CD4-positive, alpha-beta T cell treated with Interleukin-10 for 1 hour (primary cell): Measurements from ENCODE around the gene SLC43A2.
"Not testable (repeated sequence)": the region's sequence is repeated elsewhere in the genome, so short reads cannot be mapped to it uniquely, and the experiment has no call there.

Source experiments
- DNase-seq: peaks from one replicate; pipeline ENCODE4 v3.0.0-alpha.2; 2020

Gene SLC43A2

DNA sequence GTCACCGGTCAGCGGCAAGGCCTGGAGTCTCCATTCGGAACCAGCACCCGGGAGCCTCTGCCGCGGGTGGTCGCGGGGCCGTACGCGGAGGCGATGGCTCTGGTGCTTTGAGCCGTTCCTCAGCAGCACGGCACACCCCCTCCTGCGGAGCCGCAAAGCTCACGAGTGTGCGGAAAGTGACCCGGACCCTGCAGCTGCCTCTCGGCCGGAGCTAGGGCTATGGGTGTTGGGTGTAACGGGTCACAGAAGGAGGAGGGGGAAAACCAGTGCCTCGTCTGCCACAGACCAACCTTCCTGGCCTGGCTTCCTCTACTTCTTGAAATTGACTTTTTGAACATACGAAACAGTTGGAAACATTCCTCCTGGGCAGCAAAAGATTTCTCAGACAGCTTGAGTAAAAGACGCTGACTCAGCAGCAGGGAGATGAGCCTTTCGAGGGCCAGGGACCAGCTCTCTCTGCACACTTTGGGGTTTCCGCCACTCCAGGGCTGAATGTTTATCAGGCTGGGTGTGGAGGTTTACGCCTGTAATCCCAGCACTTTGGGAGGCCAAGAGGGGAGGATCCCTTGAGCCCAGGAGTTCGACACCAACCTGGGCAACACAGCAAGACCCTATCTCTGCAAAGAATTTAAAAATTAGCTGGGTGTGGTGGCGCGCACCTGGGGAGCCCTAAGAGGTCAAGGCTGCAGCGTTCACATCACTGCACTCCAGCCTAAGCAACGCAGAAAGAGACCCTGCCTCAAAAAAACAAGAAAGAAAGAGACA is 39.6 kb downstream of the SLC43A2 start:
- DNase-seq = no peak

DNA sequence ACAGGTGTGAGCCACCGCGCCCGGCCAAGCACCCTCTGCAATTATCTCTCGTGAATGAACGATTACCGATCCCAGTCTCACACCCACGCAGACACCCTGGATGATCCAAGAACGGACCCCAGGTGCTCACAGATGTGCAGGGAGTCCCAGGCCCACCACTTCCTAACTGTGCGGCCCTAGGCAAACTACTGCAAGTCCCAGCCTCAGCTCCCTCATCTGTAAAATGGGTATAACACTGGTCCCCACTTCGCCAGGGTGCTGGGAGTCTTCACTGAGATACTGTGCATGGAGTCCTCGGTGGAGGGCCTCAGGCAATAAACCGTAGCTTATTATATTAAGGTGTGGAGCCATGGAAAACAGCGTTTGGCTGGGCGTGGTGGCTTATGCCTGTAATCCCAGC is 44.5 kb downstream of the SLC43A2 start:
- DNase-seq = no peak

DNA sequence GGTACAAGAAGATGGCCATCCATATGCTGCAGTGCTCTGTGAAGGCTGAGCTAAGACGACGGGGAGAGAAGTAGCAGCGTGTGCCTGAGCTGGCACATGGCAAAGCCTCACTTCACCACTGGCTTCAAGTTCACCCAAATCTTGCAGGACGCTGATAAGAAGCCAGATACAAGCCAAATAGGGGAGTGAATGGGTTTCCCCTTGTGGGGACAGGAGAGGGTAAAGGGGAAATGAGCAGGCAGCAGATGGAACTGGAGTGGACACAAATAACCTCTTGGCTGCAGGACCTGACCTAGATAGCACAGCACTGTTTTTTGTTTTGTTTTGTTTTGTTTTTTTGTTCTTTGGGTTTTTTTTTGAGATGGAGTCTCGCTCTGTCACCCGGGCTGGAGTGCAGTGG is 45.1 kb downstream of the SLC43A2 start:
- DNase-seq = no peak

DNA sequence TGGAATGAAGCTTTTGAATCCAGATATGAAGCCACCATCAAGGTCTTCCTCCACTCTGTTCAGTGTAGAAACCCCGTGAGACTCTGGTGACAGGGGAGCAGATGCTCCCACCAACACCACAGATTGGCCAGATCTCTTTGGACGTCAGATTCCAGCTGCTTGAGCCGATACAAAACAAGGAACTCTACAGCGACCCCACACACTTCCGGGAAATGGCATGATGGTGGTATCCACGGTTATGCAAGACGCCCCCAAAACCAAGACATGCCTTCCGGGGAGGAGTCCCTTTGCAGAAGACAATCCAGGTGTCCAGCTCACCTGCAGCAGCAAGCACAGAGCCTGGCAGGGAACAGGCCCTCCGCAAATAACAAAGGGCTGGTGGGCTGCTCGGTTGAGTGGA is 46.3 kb downstream of the SLC43A2 start:
- no peak for DNase-seq

DNA sequence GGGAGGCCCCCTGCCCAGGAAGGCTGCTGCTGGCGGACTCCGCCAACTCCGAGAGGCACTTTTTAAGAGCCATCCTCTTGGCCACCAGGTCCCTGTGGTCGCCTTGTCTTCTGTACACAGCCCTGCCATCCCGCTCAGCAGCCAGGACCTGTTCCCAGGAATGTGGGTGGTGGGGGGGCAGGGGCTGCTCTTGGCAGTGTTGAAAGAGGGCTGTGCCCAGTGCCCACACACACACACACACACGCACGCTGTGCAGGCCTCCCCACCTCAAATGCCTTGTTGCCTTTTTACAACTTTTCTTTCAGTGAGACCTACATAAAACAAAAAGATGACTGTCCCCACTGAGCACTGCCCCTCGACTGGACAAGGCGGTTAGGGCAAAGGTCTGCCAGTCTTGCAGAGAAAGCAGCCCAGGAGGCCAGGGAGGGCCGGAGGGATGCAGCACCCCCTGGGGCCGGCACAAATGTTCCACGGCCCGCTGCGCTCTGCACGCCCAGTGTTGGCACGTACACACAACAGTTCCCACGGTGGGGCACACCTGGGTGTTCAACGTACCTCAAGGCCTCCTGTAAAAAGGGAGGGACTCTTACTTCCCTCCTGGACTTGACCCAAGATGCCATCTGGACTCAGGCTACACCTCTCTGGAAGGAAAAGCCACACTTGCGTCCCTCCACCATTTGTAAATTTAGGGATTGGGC is 47.5 kb downstream of the SLC43A2 start:
- no peak for DNase-seq

DNA sequence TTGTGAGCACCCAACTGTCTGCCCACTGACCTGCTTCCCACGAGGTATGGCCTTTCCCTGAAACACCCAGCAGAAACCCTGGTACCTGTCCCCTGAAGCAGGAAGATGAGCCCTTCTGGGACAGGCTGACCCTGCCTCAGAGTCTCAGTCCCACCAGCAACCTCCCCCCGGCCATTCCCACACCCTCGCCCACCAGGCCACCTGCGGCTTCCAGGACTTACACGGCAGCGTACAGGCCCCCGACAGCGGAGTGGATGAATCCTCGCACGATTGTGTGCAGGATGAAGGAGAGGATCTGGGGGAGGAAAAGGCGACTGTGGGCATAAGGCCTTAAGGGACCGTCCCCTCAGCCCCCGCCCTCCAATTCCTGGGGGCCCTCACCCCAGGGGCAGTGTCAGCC is 50.6 kb downstream of the SLC43A2 start:
- no peak for DNase-seq

DNA sequence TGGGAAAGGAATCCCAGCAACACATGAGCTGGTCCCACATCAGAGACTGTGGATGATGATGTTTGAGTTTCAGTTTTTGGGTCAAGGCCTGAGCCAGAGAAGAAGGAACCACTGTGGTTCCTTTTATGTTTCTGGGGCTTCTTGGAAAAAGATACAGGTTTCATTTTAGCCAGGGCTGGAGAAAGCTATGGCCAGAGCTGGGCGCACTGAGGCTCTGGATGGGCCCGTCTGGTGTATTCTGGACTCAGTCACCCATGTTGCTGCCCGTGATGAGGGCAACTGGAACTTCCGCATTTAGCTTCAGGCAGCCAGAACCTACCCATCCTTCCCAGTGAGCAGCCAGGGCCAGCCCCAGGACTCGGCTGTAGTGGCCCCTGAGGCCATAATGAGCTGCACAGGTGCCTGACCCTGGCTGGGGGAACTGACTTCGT is 51.0 kb downstream of the SLC43A2 start:
- no peak for DNase-seq

DNA sequence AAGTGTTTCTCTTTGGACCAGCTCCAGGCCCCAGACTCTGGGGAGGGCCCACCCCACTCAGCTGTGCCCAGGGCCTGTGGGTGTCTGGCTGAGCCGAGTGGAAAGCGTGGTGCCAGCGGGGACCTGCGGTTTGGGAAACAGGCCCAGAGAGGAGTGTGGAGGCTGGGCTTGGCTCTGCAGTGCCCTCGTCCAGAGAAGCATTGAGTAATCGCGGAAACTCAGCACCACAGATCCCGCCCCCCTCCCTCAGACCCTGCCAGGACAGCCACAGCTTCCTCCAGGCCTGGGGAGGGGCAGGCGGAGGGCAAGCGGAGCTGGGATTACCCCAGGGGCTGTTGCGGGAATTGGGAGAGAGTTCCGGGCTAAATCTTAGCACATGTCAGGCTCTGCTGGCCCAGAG is 51.5 kb downstream of the SLC43A2 start:
- DNase-seq = peak; percentile 17

DNA sequence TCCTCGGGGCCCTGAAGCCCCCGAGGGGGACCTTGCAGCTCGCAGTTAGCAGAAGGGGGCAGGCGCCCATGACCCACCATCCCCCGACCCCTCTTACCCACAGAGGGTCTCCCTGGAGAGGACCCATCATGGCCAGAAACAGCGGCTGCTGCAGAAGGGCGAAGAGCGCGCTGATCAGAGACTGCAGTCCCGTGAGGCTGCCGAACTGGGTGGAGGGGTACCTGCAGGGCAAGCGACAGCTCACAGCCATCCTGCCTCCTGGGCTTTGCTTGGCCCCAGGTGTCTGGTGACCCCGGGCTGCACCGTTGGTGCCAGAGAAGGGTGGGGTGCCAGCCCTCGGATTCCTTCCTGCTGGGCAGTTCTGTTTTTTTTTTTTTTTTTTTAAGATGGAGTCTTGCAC is 52.1 kb downstream of the SLC43A2 start:
- DNase-seq = no peak

DNA sequence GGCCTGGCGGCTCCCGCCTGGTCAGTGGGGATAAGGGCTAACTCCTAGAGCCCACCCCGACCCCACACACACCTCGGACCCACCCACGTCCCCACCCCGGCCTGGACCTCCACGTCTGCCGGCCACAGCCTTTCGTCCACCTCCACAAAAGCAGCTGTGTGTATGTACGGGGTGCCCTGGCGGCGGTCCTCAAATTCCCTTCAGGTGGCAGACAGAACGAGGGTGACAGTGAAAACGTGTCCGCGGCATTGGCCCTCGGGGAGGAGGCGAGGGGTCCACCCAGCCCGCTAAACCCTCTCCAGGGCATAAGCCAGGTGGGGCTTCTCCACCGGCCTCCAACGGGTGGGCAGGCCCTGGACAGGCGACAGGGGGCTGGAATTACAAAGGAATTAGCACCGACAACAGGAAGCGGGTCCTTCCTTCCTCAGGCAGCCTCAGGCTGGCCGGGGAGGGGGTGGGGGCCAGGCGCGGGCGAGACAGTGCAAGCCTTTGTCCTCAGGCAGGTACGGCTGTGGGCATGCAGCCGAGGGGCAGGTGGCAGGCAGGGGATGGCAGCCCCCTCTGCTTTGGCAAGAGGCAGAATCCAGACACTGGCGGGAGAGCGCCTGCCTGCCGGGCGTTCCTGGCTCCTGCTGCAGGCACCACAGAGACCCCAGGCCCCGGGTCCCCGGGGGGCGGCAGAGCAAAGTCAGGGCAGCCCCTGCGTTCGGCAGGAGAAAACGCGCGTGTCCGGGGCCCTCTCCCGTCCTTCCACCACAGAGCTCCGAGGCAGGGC is 53.8 kb downstream of the SLC43A2 start:
- no peak for DNase-seq

DNA sequence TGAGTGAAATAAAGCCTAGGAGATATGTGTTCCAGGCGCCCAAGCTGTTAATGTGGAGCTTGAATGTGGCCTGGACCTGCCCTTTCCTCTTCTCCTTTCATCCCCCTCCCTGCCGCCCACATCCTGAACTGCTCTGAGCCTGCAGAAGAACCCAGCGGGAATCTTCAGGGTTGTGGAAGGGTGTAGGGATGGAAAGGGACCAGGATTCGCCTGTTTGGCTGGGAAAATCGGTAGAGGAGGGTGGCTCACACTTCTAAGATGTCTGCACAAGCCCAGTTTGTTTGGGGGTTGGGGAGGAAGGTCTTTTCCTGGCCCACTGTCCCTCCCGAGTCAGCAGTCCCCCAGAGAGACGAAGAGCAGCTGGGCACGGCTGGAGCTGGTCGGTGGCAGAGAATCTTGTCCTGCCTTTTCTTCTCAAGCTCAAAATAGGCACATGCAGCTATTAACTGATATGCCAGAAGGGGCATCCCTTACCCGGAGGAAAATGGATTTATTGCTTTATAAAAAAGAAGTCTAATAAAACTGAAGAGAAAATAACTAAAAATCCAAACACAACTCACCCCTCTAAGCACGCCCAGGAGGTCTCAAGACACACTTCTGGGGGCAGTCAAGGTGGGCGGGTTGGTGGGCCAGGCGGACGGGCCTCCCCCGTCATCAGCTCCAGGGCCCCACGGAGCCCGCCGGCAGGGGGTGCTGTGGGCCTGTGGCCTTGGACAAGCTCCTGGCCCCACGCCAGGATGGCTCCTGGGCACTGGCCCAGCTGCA is 54.5 kb downstream of the SLC43A2 start:
- peak; percentile 54 for DNase-seq

DNA sequence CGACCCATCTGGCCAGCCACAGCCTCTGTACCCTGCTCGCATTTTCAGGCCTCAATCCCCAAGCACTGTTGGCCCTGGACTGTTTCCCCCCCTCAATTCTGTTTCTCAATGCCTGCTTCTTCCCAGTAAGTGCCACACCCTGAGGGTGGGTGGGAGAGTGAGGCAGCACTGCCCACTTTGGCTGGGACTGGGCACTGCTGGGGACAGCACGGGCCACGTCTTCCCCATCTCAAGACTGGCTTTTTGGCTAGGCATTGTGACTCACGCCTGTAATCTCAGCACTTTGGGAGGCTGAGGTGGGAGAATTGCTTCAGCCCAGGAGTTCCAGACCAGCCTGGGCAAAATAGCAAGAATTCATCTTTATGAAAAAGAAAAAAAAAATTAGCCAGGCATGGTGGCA is 56.0 kb downstream of the SLC43A2 start:
- not testable (repeated sequence) for DNase-seq

DNA sequence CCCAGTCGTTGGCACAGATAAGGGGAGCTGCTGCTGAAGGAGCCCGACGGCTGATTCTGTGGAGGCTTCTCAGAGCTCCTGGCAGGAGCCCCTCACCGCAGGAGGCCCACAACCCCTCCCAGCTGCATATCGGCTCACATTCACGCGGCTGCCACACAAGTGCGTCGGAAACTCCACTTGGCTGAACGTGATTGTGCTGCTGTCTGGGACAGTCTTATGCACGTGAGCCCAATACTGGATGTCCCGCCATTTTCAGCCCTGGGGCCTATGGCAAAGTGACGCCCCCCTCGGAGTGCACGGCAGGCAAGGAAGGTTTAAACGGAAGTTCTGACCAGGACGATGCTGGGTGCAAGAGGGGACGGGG is 57.3 kb downstream of the SLC43A2 start:
- DNase-seq = no peak

DNA sequence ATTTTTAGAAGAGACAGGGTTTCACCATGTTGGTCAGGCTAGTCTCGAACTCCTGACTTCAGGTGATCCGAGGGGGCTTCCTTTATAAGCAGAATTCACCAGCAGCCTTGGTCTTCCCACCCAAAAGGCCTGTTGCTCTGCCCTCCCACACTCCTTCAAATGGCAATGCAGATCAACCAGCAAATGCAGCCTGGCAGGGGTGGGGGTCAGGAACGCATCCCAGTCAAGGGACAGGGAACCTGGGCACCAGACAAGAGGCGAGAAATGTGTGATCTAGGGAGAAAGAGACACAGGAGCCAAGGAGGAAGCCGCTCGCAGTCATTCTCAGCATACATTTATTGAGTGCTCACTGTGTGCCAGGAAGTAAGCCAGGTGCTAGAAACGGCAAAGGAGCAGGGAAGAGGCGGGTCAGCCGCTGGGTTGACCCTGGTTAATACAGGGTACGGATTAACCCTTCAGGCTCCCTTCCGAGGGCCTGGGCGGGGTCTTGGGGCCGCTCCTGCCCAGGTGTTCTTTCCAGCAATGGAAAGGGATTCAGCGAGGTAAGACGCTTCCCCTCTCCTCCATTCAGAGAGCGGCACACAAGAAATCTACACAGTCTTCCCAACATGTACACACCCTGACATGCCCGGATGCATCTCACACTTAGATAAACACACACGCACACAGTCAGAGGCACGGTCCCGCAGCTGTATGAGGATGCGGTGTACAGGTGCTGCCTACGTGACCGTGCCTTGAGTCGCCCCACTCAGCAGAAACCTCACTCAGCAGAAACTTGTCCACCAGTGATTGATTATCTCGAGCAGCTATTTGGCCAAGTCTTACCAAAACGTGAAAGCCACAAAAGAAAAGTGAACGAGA is 59.5 kb downstream of the SLC43A2 start:
- DNase-seq = no peak

DNA sequence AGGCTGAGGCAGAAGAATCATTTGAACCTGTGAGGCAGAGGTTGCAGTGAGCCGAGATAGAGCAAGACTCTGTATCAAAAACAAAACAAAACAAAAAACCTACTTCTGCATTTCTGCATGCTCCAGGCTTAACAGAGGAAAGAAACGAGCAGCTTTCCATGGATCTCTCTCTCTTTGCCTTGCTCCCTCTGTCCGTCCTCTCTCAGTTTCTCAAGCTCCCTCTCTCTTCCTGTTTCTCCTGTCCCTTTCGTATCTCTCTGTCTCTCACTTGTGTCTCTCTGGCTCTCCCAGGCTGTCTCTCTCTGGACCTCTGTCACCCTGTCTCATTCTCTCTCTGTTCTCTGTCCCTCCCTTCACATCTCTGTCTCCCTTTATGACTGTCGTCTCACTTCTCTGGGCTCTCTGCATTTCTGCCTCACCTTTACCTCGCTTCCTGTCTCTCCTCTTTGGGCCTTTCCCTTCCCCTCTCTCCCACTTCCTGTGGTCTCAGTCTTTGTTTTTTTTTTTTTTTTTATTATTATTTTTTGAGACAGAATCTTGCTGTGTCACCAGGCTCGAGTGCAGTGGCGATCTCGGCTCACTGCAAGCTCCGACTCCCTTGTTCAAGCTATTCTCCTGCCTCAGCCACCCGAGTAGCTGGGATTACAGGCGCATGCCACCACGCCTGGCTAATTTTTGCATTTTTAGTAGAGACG is 62.0 kb downstream of the SLC43A2 start:
- peak; percentile 67 for DNase-seq

DNA sequence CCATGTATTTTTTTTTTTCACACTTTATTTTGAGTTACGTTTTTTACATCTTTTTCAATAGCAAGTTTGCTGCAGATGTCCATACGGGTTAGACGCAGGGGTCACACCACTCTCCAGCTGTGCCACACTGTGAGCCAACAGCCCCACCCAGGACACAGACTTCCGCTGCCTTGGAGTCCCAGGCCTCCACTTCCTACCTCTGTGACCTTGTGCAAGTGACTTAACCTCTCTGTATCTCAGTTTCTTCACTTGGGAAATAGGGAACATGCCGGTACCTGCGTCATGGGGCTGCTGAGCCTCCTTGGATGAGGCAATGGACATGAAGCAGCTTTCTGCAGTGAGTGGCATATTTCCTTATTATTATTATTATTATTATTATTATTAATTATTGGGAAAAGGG is 62.8 kb downstream of the SLC43A2 start:
- DNase-seq = no peak

DNA sequence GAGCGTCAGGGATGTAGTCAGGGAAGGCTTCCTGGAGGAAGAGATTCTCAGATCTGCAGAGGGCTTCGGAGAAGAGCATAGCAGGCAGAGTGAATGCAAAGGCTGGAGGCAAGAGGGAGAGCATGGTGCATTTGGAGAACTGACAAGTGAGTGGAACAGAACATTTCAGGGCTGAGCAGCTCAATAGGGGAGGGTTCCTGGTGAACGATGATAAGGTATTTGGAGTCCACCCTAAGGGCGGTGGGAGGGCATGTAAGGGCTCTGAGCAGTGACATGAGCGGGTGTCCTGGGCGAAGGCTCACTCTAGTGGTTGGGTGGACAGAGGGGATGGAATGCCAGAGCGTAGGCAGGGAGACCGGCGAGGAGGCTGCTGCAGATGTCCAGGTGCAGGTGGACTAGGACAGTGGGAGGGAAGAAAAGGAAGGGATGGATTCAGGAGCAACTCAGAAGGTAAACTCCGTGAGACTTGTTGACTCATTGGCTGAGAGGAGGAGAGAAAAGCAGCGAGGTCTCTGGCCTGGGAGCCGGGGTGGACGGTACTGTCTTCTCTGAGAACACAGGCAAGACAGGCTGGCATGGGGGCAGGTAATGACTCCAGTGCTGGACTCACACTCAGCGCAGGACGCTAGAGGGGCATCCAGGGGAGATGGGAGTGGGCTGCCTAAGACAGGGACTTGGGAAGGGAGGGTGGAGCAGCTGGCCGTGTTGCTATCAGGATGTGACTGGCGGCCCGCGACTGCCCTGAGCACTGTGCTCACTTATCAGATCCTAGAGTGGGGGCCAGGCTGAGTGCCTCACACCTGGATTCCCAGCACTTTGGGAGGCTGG is 64.6 kb downstream of the SLC43A2 start:
- no peak for DNase-seq

DNA sequence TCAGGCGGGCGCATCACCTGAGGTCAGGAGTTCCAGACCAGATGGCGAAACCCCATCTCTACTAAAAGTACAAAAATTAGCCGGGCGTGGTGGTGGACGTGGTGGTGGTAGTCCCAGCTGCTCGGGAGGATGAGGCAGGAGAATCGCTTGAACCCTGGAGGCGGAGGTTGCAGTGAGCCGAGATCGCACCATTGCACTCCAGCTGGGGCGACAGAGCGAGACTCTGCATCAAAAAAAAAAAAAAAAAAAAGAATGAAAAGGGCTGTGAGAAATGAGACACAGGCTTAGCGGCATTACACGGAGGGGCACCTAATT is 65.2 kb downstream of the SLC43A2 start:
- DNase-seq = not testable (repeated sequence)

DNA sequence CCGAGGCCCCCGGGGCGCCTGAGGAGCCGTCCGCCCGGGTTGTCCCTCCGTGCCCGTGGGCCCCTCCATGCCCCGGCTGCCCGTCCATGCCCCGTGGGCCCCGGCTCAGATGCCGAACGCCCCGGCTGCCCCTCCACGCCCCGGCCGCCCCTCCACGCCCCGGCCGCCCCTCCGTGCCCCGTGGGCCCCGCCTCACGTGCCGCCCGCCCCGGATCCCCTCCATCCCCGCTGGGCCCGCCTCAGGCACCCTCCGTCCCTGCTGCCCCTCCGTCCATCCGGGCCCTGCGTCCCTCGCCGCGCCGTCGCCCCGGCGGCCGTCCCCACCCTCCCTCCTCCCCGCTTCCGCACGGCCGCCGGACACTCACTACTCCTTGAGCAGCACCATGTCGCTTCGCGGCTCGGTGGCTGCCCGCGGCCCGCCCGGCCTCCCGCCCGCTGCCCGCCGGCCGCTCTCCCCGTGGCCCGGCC is 66.4 kb downstream of the SLC43A2 start:
- no peak for DNase-seq

DNA sequence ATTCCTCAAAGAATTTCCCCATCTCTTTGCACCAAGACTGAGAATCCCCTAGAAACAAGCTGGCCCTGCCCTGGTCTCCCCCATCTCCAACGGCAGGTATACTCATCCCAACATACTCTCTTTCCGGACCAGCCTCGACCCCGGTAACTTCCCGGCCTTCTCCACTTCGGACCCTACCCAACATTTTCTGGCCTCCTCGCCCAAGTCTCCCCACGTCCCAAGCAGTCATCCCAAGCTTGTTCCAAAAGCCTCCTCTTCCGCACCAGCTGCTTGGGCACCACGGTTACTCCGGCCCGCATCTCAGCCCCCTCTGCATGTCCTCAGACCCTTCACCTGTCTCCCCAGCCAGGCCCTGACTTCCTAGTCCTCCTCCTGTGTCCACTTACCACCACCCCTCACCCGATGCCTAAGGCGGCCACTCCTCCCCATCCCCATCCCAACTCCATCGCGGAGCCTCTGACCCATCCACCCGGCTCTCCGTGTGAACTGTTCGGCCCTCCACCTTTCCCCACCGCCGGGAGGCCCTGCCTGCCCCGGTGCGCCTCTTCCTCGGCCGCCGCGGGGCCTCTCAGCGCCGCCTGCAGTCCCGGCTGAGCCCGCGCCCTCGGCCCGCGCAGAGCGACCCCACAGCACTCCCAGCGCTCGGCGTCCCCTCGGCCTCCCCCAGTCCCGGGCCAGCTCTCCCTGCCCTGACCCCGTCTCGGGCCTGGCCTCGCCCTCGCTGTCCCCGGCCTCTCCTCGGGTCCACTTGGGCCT is 67.0 kb downstream of the SLC43A2 start:
- peak; percentile 27 for DNase-seq
